GM06990 (cell line): Measurements from ENCODE around the gene GRHL3.

ENCODE experiments used
- DNase-seq: peaks from one replicate; pipeline ENCODE4 v3.0.0-alpha.2; 2011; ENCODE audit not compliant: insufficient read length; ENCODE audit errors: extremely low read depth
- H3K27me3 ChIP-seq: replicated peaks from 2 replicates; pipeline ENCODE4 v1.6.0; 2011; ENCODE audit warnings: low read length; ENCODE audit not compliant: control insufficient read depth, insufficient read depth
- H3K36me3 ChIP-seq: 2 replicates; pipeline ENCODE4 v1.5.1; 2011; ENCODE audit warnings: low read length; ENCODE audit not compliant: control insufficient read depth, insufficient read depth
- H3K4me3 ChIP-seq: replicated peaks from 2 replicates; pipeline ENCODE4 v1.5.1; 2011; ENCODE audit warnings: low read depth, mild to moderate bottlenecking, control low read depth, low read length
- TF ChIP-seq, protein P1 (sequence below): IDR thresholded peaks from 2 replicates; pipeline ENCODE4 v1.5.1; 2011; ENCODE audit warnings: low read length, control low read depth, mild to moderate bottlenecking, inconsistent platforms; ENCODE audit not compliant: insufficient read depth, poor library complexity, severe bottlenecking

Gene GRHL3

DNA sequence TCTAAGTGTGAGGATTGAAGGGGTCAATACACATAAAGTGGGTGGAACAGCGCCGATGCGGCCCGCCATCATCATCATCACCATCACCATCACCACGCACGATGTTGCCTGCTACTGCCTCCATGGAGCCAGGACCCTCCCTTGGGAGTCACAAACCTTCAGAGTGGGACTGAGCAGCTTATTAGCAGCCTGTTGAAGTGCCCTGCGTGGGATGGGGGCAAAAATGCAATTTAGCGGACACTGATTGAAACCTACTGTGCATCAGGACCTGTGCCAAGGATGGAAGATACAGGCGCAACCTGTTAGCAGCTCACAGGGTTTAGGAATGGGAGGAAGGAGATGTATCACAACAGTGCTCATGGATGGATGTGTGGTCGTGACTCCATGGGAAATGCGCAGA lies 67.8 kb downstream of the GRHL3 start:
- DNase-seq = no peak
- H3K36me3 ChIP-seq = 0 out of 2 replicates have a peak, but pooled peaks cover 1% of the 10 kb centered on the region
- H3K4me3 ChIP-seq = no peak overlapping the region
- TF ChIP-seq, protein P1, sequence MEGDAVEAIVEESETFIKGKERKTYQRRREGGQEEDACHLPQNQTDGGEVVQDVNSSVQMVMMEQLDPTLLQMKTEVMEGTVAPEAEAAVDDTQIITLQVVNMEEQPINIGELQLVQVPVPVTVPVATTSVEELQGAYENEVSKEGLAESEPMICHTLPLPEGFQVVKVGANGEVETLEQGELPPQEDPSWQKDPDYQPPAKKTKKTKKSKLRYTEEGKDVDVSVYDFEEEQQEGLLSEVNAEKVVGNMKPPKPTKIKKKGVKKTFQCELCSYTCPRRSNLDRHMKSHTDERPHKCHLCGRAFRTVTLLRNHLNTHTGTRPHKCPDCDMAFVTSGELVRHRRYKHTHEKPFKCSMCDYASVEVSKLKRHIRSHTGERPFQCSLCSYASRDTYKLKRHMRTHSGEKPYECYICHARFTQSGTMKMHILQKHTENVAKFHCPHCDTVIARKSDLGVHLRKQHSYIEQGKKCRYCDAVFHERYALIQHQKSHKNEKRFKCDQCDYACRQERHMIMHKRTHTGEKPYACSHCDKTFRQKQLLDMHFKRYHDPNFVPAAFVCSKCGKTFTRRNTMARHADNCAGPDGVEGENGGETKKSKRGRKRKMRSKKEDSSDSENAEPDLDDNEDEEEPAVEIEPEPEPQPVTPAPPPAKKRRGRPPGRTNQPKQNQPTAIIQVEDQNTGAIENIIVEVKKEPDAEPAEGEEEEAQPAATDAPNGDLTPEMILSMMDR = no peak
- H3K27me3 ChIP-seq = no peaks in the 10 kb centered on the region

DNA sequence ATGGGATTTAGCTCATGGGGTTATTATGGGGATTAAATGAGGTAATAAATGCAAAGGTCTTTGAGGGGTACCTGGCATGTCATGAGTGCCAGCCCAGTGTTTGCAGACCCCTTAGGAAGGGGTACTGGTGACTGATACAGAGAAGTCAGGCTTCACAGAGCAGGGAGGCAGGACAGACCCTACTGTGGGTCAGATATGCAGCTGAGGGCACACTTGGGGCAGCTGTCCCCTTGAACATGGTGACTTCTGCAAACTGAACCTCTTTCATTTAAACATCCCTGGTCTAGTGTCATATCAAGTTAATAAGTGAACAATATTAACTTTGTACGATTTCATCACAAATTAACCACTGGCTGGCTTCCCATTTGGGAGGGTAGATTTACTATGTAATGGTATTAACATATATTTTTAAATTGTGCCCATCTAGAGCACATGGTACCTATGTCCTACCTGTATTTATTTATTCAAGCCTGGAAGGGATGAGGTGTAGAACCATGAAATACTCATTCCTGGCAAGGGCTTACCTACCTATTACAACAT lies 68.5 kb downstream of the GRHL3 start:
- Histone ChIP-seq H3K4me3 (no peak overlapping the region), H3K27me3 (no peaks in the 10 kb centered on the region), H3K36me3 (0 out of 2 replicates have a peak, but pooled peaks cover 1% of the 10 kb centered on the region)
- TF ChIP-seq, protein P1 = no peak
- no peak for DNase-seq

DNA sequence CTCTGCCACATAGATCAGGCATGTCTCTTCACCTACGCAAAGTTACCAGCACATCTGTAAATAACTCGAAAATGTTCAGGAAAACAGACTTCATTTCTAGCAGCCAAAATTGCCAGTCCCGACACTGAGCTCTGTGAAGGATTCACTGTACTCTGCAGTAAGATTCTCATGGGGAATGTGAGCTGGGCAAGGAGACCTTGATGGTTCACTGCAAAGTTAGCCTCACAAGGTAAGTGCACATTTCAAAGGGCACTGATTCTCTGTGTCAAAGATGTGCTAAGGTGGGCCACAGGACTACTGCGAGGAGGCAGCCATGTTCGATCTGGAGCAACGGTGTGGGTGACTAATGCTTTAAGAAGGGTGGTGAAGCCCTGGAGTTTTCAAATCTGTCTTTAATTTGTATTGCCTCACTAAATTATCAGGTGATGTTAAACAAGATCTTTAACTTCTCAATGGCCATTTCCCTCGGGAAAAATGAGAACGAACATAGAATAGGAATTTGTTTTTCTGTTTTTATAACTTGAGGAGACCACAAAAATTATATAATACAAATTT lies 69.3 kb downstream of the GRHL3 start:
- no peaks in the 10 kb centered on the region for H3K36me3 ChIP-seq
- TF ChIP-seq, protein P1 = no peak
- DNase-seq = no peak
- no peaks in the 10 kb centered on the region for H3K27me3 ChIP-seq
- H3K4me3 ChIP-seq = no peak overlapping the region

DNA sequence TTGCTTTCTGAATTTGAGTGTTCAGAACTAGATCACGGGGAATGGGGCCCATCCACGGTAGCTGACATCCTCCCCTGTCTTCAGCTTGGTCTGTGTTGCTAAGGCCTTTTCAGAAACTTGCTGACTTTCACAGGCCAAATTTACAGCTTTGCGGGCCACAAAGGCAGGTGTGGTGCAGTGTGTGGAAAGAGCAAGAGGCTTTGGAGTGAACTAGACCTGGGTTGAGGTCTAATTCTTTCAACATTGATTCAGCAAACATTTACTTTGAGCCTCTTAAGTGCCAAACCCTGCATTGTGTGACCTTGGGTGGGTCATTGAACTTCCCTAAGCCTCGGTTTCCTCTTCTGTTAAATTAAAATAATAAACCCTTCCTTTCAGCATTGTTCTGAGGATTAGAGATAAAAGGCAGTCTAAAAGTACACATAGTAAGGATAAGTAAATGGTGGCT lies 70.1 kb downstream of the GRHL3 start:
- no peak overlapping the region for H3K4me3 ChIP-seq
- DNase-seq = no peak
- H3K36me3 ChIP-seq = no peaks in the 10 kb centered on the region
- TF ChIP-seq, protein P1 = no peak
- H3K27me3 ChIP-seq = no peaks in the 10 kb centered on the region

DNA sequence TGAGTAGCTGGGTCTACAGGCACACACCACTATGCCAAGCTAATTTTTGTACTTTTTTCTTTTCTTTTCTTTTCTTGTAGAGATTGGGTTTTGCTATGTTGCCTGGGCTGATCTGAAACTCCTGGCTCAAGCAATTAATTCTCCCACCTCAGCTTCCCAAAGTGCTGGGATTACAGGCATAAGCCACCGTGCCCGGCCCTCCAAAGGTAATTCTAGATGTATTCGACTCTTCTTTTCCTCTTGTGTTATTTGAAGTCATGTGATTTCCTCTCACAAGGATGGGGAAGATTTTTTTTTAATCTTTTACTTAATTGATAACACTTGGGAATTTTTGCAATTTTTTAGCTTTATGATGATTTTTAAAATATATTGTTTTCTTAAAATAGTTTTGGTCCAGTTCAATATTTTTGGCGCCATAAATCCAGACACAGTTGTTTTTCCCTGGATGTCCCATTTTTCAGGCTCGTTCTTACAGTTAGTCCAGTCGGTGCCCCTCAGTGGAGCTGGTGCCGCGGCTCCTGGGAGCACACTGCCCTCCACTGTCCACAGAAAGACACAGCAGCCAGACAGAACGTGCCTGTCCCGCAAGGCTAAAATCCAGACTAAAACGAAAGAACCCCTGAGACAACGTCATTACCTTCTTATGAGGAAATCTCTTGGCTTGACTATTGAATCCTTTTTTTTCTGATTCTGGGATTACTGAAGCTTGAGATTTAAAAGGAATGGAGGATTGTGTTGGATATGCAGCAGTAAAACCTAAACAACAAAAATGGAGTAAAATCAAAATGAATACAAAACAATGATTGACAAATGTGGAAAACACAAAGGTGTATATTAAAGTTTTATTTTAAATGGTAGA lies 72.0 kb downstream of the GRHL3 start:
- Histone ChIP-seq H3K4me3 (peak overlapping the region; percentile 55), H3K27me3 (no peaks in the 10 kb centered on the region), H3K36me3 (no peaks in the 10 kb centered on the region)
- TF ChIP-seq, protein P1 = peak; percentile 97
- DNase-seq = peak; percentile 76
